GM10248 (cell line): ENCODE results near the gene AUTS2.

Source experiments
- CTCF ChIA-PET: fragments of 300-600 bp; sonication (Branson Sonifier 250); formaldehyde crosslinking; extraction: SDS; loops from one replicate; lab custom pipeline; 2021; ENCODE audit warnings: antibody characterized with exemption; lab: Yijun Ruan, JAX
- POLR2A ChIA-PET: fragments of 350-650 bp; sonication (Branson Sonifier 250); formaldehyde crosslinking; extraction: SDS; loops from one replicate; lab custom pipeline; 2020; ENCODE audit warnings: antibody characterized with exemption; lab: Yijun Ruan, JAX
- DNase-seq: peaks from one replicate; pipeline ENCODE4 v3.0.0; 2012; ENCODE audit errors: extremely low spot score
- CTCF ChIP-seq: IDR thresholded peaks from 2 replicates; pipeline ENCODE4 v1.5.1; 2012; ENCODE audit warnings: mild to moderate bottlenecking, low read depth; ENCODE audit errors: extremely low read depth, missing control alignments, control extremely low read depth

AUTS2 gene

GRCh38 chr7:70477036-70478010, 879.0 kb downstream of the AUTS2 start:
- no peak for TF ChIP-seq CTCF
- ChIA-PET POLR2A (interaction anchor here (0.6 kb wide), 1 partner anchor 370 kb away, joined by 7 read pairs; no protein-coding TSS in a partner anchor), CTCF (interaction anchor here (0.8 to 1.5 kb wide), 5 partner anchors 11 to 48 kb away, joined by 3 read pairs; no protein-coding TSS in a partner anchor)
- no peak for DNase-seq

GRCh38 chr7:70479153-70480021, 881.1 kb downstream of the AUTS2 start:
- TF ChIP-seq CTCF, result no peak
- POLR2A ChIA-PET, result no interaction called here
- CTCF ChIA-PET, result no interaction called here
- no peak for DNase-seq

- ChIA-PET CTCF (no interaction called here), POLR2A (no interaction called here)
- DNase-seq, result no peak
- no peak for TF ChIP-seq CTCF
Observed at GRCh38 chr7:70480927-70481569, 882.8 kb downstream of the AUTS2 start.

- DNase-seq, result no peak
- no peak for TF ChIP-seq CTCF
- CTCF ChIA-PET, result no interaction called here
- POLR2A ChIA-PET, result no interaction called here
Observed at GRCh38 chr7:70481570-70482123, 883.4 kb downstream of the AUTS2 start.

- no peak for TF ChIP-seq CTCF
- ChIA-PET POLR2A (interaction anchor here (0.6 kb wide), 1 partner anchor 9 kb away, joined by 3 read pairs; no protein-coding TSS in a partner anchor), CTCF (interaction anchor here (1.2 to 2.3 kb wide), 2 partner anchors 10 to 20 kb away, joined by 3 to 8 read pairs; no protein-coding TSS in a partner anchor)
- no peak for DNase-seq
Observed at GRCh38 chr7:70484255-70484654, 886.0 kb downstream of the AUTS2 start.
